Erythroblast (primary cell): ENCODE measurements around the gene SNX25.

Experiments used
- GATA1 ChIP-seq: IDR thresholded peaks from 2 replicates; pipeline ENCODE4 v1.6.1; 2011; ENCODE audit warnings: low read depth, mild to moderate bottlenecking, control low read depth, low read length, moderate library complexity
- POLR2A ChIP-seq: IDR thresholded peaks from 2 replicates; pipeline ENCODE4 v1.6.1; 2011; ENCODE audit warnings: mild to moderate bottlenecking, low read length

DNA sequence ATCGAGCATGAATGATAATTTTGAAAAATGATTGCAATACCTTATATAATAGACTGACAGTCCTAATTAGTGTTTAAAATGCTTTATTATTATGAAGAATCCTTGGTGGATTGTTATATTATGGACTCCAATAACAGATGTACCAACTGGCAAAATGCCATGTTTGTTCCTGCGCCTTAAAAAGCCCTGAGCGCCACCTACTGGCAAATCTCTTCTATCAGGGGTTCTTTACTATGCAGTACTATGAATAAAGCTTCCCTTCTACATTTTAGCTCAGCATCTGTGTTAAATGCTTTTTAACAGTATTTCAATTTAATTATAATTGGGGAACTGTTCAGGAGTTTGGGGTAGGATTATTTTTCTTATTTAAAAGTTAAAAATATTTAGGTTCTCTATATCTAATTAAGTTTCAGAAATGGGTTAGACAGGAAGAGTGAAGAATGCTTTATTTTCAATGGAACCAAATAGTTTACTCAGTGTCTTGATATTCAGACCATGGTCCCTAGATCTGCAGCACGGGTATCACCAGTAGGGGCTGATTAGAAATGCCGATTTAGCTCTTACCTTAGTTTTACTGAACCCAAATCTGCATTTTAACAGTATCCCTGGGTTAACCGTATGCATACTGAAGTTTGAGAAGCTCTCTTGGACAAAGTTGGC is 25.6 kb upstream of the SNX25 start:
- no peak for TF ChIP-seq POLR2A
- TF ChIP-seq GATA1: no peak
